Activated CD4-positive, alpha-beta T cell treated with anti-CD3 and anti-CD28 coated beads, Interleukin-10, Interleukin-2, amounts not matched to agents 100 ng/mL and 50 ng/mL, durations not matched to agents 16 hours and 8 hours (primary cell): ENCODE results near the gene ALDH1L2.
"Not testable (repeated sequence)": the region's sequence is repeated elsewhere in the genome, so short reads cannot be mapped to it uniquely, and the experiment has no call there.

ENCODE experiments used
- DNase-seq: peaks from one replicate; pipeline ENCODE4 v3.0.0-alpha.2; 2020

ALDH1L2 gene

GRCh38 chr12:105084251-105085250 is at the start of gene ALDH1L2:
ALDH1L2 (minus strand) TSS chr12:105084458; CDS start chr12:105084436, 22 bp downstream.
- peak; percentile 72 for DNase-seq

GRCh38 chr12:105120551-105120950 is 36.3 kb upstream of the ALDH1L2 start:
- peak; percentile 32 for DNase-seq

- DNase-seq = no peak
These were observed 32.7 kb upstream of the ALDH1L2 start for GRCh38 chr12:105116969-105117368.

GRCh38 chr12:105113094-105113493 is 28.8 kb upstream of the ALDH1L2 start:
- no peak for DNase-seq

GRCh38 chr12:105110851-105111250 is 26.6 kb upstream of the ALDH1L2 start:
- no peak for DNase-seq

GRCh38 chr12:105109465-105110212 is 25.4 kb upstream of the ALDH1L2 start:
- peak; percentile 42 for DNase-seq

GRCh38 chr12:105107494-105108371 is 23.5 kb upstream of the ALDH1L2 start, which contains the start of gene WASHC4:
WASHC4 (plus strand) TSS chr12:105107731; CDS start chr12:105107801, 70 bp downstream.
- DNase-seq = peak; percentile 97

GRCh38 chr12:105107171-105107493 is 22.9 kb upstream of the ALDH1L2 start:
- no peak for DNase-seq

- DNase-seq = no peak
These were observed 22.4 kb upstream of the ALDH1L2 start for GRCh38 chr12:105106621-105107020.

GRCh38 chr12:105104762-105105161 is 20.5 kb upstream of the ALDH1L2 start:
- no peak for DNase-seq

GRCh38 chr12:105102673-105103072 is 18.4 kb upstream of the ALDH1L2 start:
- DNase-seq = no peak

GRCh38 chr12:105100998-105101397 is 16.7 kb upstream of the ALDH1L2 start:
- DNase-seq = no peak

GRCh38 chr12:105100207-105100985 is 16.1 kb upstream of the ALDH1L2 start:
- no peak for DNase-seq

- DNase-seq = no peak
These were observed 15.1 kb upstream of the ALDH1L2 start for GRCh38 chr12:105099356-105099755.

- DNase-seq = not testable (repeated sequence)
These were observed 11.1 kb upstream of the ALDH1L2 start for GRCh38 chr12:105095338-105095737.

- DNase-seq = no peak
These were observed 8.1 kb upstream of the ALDH1L2 start for GRCh38 chr12:105092336-105092735.

- no peak for DNase-seq
These were observed 7.4 kb upstream of the ALDH1L2 start for GRCh38 chr12:105091476-105092206.

GRCh38 chr12:105090361-105090760 is 6.1 kb upstream of the ALDH1L2 start:
- no peak for DNase-seq

- no peak for DNase-seq
These were observed 5.6 kb upstream of the ALDH1L2 start for GRCh38 chr12:105089817-105090216.

- no peak for DNase-seq
These were observed 1.2 kb upstream of the ALDH1L2 start for GRCh38 chr12:105085501-105085900.

GRCh38 chr12:105083551-105084105 is 630 bp downstream of the ALDH1L2 start:
- no peak for DNase-seq
